ENCODE data around the gene TBC1D16.

TBC1D16 gene

GRCh38 chr17:79927688-79928501 lies 107.8 kb downstream of the TBC1D16 start:
- no peak for DNase-seq (ENCODE audit: low spot score)

GRCh38 chr17:79927136-79927661 lies 108.5 kb downstream of the TBC1D16 start:
- peak; percentile 7 for DNase-seq (ENCODE audit: low spot score)

DNA sequence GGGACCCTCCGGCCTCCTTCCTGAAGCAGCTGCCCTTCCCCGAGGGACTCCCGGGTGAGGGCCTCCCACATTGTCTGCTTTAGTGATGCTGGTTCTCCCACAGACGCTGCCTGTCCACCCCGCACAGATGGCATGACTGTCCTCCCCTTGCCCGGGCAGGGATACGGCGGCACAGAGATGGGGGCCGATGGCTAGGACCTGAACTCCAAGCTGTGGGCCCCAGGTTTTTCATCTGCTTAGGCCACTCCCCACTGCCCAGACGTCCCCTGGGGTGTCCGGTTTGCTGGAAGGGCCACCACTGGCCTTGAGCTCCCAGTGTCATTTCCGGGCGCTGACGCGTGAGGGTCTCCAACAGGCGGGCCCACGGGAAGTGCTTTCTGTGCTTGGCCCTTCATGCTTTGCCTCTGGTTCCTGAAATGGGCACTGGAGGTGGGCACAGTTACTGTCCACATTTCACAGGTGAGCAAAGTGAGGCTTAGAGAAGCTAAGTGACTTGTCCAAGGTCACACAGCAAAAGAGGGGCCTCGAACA lies 109.0 kb downstream of the TBC1D16 start:
- DNase-seq (ENCODE audit: low spot score), result no peak

DNA sequence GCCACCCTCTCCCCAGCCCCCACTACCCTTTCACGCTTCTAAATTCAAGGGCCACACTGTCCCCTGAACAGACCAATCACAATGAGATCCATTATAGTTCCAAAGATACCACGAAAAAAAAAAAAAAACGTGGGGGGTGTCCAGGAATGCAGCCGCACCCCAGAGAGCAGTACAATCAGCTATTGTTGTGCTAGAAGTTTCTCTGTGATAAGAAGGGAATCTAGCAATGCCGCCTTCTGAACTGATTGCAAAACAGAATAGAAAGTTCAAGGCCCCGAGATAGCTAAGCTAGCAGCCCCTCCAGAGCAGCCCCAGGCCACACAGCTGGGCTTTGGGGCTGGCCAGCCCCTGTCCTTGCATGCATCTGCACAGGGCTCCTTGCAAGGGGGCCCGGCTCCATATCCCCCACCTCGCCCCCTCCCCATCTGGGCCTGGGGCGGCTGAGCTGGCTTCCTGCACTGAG lies 109.5 kb downstream of the TBC1D16 start:
- no peak for DNase-seq (ENCODE audit: low spot score)

GRCh38 chr17:79925242-79925957 lies 110.3 kb downstream of the TBC1D16 start:
- DNase-seq (ENCODE audit: low spot score), result no peak

GRCh38 chr17:79924639-79924976 lies 111.1 kb downstream of the TBC1D16 start:
- no peak for DNase-seq (ENCODE audit: low spot score)

GRCh38 chr17:79923974-79924638 lies 111.6 kb downstream of the TBC1D16 start:
- no peak for DNase-seq (ENCODE audit: low spot score)

DNA sequence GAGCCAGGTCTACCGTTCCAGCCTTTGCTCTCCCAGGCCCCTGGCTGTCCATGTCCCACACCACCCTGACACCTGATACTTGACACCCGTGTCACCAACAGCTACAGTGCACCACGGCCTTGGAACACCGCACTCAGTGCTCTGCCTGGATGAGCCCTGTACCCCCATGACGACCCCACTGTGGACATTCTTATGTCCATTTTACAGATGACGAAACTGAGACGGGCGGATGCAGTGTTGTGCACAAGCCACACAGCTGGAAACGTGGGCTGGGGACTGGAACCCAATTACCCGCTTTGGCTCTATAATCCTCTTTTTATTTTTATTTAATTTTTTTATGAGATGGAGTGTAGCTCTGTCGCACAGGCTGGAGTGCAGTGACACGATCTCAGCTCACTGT lies 112.9 kb downstream of the TBC1D16 start:
- no peak for DNase-seq (ENCODE audit: low spot score)

- DNase-seq (ENCODE audit: low spot score), result no peak
Measured at GRCh38 chr17:79922116-79922601, 113.5 kb downstream of the TBC1D16 start.

DNA sequence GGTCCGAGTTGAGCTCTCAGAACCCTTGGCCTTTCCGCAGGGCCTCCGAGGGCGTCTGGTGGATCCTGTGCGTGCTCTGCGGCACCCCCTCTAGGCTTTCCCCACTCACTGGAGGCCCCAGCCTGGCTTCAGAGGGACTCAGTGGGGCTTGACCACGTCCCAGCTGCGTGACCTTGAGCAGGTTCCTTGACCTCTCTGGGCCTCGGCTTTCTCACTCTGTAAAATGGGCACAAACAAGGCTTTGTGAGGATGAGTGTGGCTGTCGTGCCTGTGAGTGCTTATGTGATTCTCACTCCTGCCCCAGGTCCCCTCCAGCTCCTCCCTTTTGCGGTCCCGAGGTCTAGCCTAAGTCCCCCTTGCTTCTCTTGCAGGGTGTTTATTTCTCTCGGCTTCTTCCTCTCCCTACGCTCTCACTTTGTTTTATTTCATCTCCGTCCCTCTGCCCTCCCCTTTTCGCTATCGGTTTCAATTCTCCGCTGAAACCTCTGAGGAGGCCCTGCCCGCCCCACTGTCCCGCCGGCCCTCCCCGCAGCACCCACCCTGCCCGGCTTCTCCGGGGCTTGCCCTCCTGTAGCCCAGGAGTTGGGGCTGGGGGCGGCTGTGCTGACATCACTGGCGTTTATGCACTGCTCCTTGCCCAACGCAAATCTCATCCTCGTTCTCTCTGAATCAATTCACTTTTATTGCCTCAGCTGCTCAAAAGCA lies 114.1 kb downstream of the TBC1D16 start:
- DNase-seq (ENCODE audit: low spot score), result no peak

DNA sequence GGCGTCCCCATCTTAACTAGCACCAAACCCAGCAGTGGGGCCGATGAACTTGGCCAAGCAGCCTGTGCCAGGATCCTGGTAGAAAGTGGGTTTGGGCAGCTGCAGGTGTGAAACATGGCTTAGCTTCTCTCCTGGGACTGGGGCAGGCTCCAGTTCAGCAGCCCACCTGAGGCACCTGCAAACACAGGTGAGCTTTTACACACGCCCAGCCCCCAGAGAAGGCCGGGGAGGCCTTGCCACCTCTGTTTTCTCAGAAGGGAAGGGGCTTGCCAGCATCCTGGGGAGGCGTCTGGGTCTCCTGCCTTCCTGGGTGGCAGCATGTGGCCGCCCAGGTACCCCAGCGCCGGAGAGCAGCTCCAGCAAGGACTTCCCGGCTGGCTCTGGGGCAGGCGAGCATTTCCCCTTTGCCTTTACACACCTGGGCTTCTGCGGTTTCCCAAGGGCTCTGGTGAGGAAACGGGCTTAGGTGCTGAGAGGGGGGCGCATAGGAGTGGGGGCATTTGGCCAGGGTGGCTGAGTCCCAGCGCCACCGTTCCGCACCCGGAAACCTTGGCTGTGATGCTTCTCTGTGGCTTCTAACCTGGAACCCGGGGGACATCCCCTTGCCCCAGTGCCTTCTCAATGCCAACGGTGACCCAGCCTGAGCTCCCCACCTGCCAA lies 114.8 kb downstream of the TBC1D16 start:
- DNase-seq (ENCODE audit: low spot score), result no peak

GRCh38 chr17:79919862-79920720 lies 115.6 kb downstream of the TBC1D16 start:
- DNase-seq (ENCODE audit: low spot score), result no peak

- DNase-seq (ENCODE audit: low spot score), result no peak
Measured at GRCh38 chr17:79919164-79919585, 116.5 kb downstream of the TBC1D16 start.

GRCh38 chr17:79918581-79919163 lies 117.0 kb downstream of the TBC1D16 start:
- no peak for DNase-seq (ENCODE audit: low spot score)

- DNase-seq (ENCODE audit: low spot score), result no peak
Measured at GRCh38 chr17:79917902-79918484, 117.7 kb downstream of the TBC1D16 start.

- no peak for DNase-seq (ENCODE audit: low spot score)
Measured at GRCh38 chr17:79916991-79917901, 118.4 kb downstream of the TBC1D16 start.

DNA sequence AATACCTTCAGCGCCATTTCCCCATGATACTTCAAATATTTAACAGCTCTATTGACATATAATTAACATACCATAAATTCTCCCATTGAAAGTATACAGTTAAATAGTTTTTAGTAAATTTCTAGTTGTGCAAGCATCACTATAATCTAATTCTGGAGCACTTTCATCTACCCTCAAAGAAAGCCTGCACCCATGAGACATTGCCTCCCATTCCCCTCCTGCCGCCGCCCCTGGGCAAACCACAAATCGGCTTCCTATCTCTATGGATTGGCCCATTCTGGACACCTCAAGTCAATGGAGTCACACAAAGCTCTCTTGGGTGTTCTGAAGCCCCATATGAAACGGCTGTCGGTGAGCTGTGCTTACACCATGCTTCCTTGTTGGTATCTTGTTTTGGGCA lies 119.2 kb downstream of the TBC1D16 start:
- no peak for DNase-seq (ENCODE audit: low spot score)

DNA sequence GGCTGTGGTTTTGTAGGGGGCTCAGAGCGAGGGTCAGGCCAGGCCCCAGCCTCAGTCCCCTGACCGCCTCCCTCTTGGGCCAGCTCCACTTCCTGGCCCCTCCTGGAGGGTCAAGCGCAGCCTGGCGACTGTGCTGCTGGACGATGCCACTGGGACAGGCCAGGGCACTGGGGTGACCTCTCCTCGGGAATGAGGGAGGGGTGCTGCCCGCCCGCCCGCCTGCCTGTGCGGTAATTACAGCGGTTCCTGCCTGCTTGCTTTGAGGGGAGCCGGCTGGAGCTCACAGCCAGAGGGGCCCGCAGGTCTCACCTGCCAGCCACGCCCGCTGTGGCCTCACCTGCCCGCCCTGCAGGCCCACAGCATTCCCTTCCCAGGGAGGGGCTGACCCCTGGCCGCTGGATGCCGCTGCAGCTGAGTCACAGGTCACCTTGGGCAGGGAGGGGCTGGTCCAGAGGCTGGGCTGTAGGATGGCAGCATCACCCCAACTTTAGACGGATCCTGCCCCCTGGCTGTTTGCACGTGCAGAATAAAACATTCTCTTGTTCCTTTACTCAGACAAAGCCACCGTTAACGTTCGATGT lies 119.7 kb downstream of the TBC1D16 start:
- no peak for DNase-seq (ENCODE audit: low spot score)
